ENCODE results near the gene PWP2. TPM values are rescaled to one million over a fixed set of nuclear protein-coding genes. Genes with fewer than 3 reads are reported as not detected.

Gene PWP2
- total RNA-seq, result 4.8 and 6.7 TPM in 2 replicates

GRCh38 chr21:44107026-44107501, at the start of gene PWP2:
PWP2 (plus strand) TSS chr21:44107399; CDS start chr21:44107417, 18 bp downstream.

Other genes with a start within 250 kb of the PWP2 start
- gene AGPAT3, start 242.2 kb upstream of the PWP2 start, total RNA-seq, result 51.4 and 130 TPM in 2 replicates
- gene TRAPPC10, start 95.1 kb upstream of the PWP2 start, total RNA-seq, result 22.0 and 33.6 TPM in 2 replicates
- gene GATD3, start 26.3 kb downstream of the PWP2 start, total RNA-seq, result 8.5 and 17.8 TPM in 2 replicates
- under 0.01 and 0.46 TPM in 2 replicates for gene ICOSLG, start 133.5 kb downstream of the PWP2 start, total RNA-seq
- not detected in 2 replicates for gene DNMT3L, start 154.5 kb downstream of the PWP2 start, total RNA-seq
- under 0.01 and 0.05 TPM in 2 replicates for gene AIRE, start 178.5 kb downstream of the PWP2 start, total RNA-seq
- gene PFKL, start 192.7 kb downstream of the PWP2 start, total RNA-seq, result 263 and 312 TPM in 2 replicates
- gene CFAP410, start 232.0 kb downstream of the PWP2 start, total RNA-seq, result 6.2 and 6.9 TPM in 2 replicates
- under 0.01 TPM in 1 of 2 replicates, not detected in the other for gene TRPM2, start 246.2 kb downstream of the PWP2 start, total RNA-seq